MG63 (cell line): ENCODE results near the gene TLCD3B. TPM values are rescaled to one million over a fixed set of nuclear protein-coding genes. Genes with fewer than 3 reads are reported as not detected.
A peak's percentile ranks its signal among the peaks of the same experiment; 100 is the strongest.

Source experiments
- DNase-seq: peaks from one replicate; pipeline ENCODE4 v3.0.0-alpha.2; 2020
- H3K27me3 ChIP-seq: fragments of 250-450 bp; sonication (Bioruptor Pico); 2 replicates; pipeline ENCODE4 v1.5.1; 2020; ENCODE audit warnings: mild to moderate bottlenecking, moderate library complexity
- H3K36me3 ChIP-seq: fragments of 250-450 bp; sonication (Bioruptor Pico); 2 replicates; pipeline ENCODE4 v1.5.1; 2020; ENCODE audit warnings: mild to moderate bottlenecking, moderate library complexity
- H3K4me3 ChIP-seq: fragments of 250-450 bp; sonication (Bioruptor Pico); 2 replicates; pipeline ENCODE4 v1.5.1; 2020; ENCODE audit warnings: mild to moderate bottlenecking, moderate library complexity
- H3K9me3 ChIP-seq: fragments of 250-450 bp; sonication (Bioruptor Pico); 2 replicates; pipeline ENCODE4 v1.5.1; 2020; ENCODE audit warnings: mild to moderate bottlenecking, moderate library complexity
- total RNA-seq: library from RNA; depleted of rRNA; stranded (reverse); fragments of >200 nt; shearing (Covaris generic); gene quantifications from 2 replicates; pipeline ENCODE4 v1.2.3, GENCODE V29; 2014; ENCODE audit warnings: low replicate concordance; rRNA removed

TLCD3B gene, protein sequence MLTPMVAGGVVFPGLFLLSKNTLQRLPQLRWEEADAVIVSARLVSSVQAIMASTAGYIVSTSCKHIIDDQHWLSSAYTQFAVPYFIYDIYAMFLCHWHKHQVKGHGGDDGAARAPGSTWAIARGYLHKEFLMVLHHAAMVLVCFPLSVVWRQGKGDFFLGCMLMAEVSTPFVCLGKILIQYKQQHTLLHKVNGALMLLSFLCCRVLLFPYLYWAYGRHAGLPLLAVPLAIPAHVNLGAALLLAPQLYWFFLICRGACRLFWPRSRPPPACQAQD
- total RNA-seq = 0.20 TPM in 1 of 2 replicates, not detected in the other

DNA sequence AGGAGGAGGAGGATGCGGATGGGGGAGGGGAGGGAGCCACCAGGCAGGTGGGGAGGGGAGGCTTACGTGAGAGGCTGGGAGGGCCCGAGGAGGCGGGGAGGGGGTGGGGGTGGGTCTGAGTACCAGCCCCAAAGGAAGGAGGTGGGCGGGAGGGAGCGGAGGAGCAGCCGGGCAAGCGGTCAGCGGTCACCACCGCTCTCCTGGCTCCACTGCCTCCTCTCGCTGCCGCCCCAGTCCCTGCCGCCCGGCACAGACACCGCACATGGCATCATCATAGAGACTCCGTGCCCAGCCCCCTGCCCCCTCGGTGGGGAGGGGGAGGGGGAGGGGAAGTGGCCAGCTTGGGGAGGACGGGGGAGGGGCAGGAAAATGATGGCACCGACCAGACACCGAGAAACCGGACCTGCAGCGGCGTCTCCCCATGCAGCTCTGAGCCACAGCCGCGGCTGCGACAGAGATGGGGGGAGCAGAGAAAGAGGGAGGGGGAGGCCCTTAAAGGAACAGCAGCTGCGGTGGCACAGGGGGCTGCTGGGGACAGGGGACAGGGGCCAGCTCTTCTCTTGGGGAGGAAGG is at the start of gene TLCD3B:
Gene TLCD3B (minus strand): TSS at position 431 of the 573 bp plus-strand sequence. CDS start 744 bp downstream, outside the sequence.
- Histone ChIP-seq H3K9me3 (no peaks in the 10 kb centered on the region), H3K27me3 (peaks cover 14% of the 10 kb centered on the region), H3K4me3 (no peak within 1 kb of the TSS), H3K36me3 (no peaks in the 10 kb centered on the region)
- DNase-seq = no peak

DNA sequence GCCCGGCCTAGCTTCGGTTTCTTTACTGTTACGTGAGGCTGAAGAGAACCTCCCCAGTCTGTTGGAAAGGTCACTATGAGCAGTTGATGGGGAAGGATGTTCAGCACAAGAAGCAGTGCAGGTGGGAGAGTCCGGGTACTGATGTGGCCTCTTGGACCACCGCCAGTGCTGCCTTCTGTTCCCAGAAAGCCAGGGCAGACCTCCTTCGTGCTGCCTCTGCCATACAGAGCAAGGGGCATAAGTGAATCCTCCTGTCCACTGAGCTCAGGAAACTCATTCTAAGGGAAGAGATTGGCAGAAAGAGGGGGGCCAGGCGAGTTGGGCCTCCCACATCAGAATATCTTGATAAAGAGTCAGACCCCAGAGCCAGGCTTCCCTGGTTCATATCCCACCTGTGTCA is 48.4 kb upstream of the TLCD3B start:
- Histone ChIP-seq H3K36me3 (peaks cover 84% of the 10 kb centered on the region), H3K27me3 (no peaks in the 10 kb centered on the region), H3K4me3 (no peak overlapping the region), H3K9me3 (no peaks in the 10 kb centered on the region)
- no peak for DNase-seq

GRCh38 chr16:30078744-30079143 is 47.7 kb upstream of the TLCD3B start:
- Histone ChIP-seq H3K36me3 (peaks cover 81% of the 10 kb centered on the region), H3K9me3 (no peaks in the 10 kb centered on the region), H3K27me3 (no peaks in the 10 kb centered on the region), H3K4me3 (no peak overlapping the region)
- DNase-seq = no peak

DNA sequence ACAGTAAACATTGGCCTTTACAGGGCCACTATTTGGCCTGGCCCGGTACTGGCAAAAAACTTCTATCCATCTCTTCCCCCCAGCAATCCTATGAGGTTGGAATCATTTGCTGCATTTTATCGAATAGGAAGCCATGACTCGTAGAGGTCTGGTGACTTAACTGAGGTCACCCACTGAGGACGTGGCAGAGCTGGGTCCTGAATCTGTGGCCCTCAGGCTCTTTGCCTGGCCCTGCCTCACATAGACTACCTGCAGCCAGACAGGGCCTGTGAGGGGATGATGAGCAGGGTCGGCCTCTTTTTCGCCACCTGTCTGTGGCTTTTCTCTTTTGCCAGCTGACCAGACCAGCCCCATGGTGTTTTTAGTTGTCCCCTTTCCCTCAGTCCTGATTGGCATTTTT is 46.6 kb upstream of the TLCD3B start:
- Histone ChIP-seq H3K9me3 (no peaks in the 10 kb centered on the region), H3K4me3 (peak overlapping the region; percentile 89), H3K27me3 (no peaks in the 10 kb centered on the region), H3K36me3 (peaks cover 76% of the 10 kb centered on the region)
- no peak for DNase-seq

DNA sequence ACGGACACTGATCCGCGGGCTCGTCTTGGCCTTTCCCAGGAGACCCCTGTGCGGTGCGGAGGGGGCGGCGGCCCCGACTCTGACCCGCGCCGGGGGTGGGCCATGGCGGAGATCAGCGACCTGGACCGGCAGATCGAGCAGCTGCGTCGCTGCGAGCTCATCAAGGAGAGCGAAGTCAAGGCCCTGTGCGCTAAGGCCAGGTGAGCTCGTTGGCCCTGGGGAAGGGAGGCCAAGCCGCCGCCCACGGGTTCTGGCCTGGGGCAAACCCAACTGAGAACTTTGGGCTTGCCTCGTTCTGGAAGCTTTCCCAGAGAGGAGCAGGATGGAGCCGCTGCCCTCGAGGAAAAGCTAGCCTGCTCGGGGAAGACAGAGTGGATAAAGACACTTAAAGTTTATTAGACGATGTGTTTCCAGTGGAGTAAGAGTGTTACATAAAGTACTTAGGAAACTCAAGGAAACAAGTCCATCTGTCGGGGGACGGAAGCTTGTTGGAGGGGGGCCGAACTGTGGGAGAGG is 45.3 kb upstream of the TLCD3B start:
- peak; percentile 35 for DNase-seq
- no peaks in the 10 kb centered on the region for H3K27me3 ChIP-seq
- H3K36me3 ChIP-seq = peaks cover 76% of the 10 kb centered on the region

DNA sequence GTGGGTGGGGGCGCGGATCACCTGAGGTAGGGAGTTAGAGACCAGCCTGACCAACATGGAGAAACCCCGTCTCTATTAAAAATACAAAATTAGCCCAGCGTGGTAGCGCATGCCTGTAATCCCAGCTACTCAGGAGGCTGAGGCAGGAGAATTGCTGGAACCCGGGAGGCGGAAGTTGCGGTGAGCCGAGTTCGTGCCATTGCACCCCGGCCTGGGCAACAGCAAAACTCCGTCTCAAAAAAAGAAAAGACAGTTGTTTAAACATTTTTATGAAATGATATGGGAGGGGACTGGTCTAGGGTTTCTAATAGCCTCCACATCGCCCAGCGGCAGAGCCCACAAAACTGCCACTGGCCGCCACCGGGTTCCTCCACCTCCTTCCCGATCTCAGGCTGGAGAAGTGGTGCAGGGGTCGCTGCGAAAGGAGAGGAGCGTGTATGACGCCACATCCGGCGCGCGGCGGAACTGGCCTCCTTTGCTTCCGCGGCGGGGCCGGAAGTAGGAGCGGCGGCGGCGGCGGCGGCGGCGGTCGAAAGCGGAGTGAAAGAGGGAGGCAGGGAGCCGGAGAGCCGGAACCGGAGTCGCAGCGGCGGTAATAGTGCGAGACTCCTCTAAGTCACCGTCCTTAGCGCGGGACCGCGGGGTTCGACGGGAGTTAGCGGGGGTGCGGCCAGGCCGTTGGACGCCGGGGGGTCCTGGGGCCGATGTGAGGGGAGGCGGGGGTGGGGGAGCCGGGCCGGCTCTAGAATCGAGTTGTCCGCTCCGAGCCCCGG is 44.6 kb upstream of the TLCD3B start, which contains the start of gene PPP4C:
Gene PPP4C (plus strand): TSS at position 492 of the 773 bp plus-strand sequence. CDS start 384 bp downstream, outside the sequence.
- Histone ChIP-seq H3K36me3 (peaks cover 76% of the 10 kb centered on the region), H3K4me3 (peak within 1 kb of the TSS; percentile 89), H3K9me3 (no peaks in the 10 kb centered on the region), H3K27me3 (no peaks in the 10 kb centered on the region)
- DNase-seq = peak; percentile 96

More for the DNA sequence above, 45.3 kb upstream of the TLCD3B start:
- Histone ChIP-seq H3K9me3 (no peaks in the 10 kb centered on the region), H3K4me3 (peak overlapping the region; percentile 89)

DNA sequence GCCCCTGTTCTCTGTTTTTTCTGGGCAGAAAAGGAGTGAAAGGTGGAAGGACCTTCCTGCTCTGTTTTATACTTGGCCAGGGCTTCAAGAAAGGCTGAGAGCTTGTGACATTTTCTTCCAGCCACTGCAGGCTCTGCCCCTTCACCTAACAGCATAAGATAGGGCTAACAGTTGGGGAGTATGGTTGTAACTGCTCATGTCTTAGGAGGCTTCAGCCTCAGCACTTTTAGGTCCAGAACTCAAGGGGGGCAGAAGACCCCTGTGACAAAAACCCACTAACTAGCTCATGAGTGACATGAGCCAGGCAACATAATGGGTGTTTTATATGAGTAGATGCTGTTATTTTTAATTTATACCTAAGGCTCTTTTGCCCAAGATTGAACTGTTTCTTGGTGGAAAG is 39.4 kb upstream of the TLCD3B start:
- Histone ChIP-seq H3K27me3 (no peaks in the 10 kb centered on the region), H3K4me3 (no peak overlapping the region), H3K9me3 (no peaks in the 10 kb centered on the region), H3K36me3 (peaks cover 81% of the 10 kb centered on the region)
- no peak for DNase-seq

DNA sequence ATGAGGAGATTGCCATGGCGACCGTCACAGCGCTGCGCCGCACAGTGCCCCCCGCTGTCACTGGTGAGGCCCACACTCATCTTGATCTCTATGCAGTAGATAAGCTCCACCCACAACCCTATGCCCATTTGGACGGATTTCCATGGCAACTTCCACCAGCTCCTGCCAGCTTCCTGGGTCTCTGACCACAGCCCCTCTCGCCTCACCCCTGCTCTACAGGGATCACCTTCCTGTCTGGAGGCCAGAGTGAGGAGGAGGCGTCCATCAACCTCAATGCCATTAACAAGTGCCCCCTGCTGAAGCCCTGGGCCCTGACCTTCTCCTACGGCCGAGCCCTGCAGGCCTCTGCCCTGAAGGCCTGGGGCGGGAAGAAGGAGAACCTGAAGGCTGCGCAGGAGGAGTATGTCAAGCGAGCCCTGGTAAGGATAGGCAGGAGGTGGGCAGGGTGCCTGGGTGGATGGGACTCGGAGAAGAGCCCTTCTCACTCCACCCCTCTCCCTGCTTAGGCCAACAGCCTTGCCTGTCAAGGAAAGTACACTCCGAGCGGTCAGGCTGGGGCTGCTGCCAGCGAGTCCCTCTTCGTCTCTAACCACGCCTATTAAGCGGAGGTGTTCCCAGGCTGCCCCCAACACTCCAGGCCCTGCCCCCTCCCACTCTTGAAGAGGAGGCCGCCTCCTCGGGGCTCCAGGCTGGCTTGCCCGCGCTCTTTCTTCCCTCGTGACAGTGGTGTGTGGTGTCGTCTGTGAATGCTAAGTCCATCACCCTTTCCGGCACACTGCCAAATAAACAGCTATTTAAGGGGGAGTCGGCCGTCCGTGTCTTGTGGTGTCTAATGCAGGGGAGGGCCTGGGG is 38.8 kb upstream of the TLCD3B start:
- Histone ChIP-seq H3K36me3 (peaks cover 84% of the 10 kb centered on the region), H3K9me3 (no peaks in the 10 kb centered on the region), H3K27me3 (no peaks in the 10 kb centered on the region), H3K4me3 (no peak overlapping the region)
- DNase-seq = no peak

DNA sequence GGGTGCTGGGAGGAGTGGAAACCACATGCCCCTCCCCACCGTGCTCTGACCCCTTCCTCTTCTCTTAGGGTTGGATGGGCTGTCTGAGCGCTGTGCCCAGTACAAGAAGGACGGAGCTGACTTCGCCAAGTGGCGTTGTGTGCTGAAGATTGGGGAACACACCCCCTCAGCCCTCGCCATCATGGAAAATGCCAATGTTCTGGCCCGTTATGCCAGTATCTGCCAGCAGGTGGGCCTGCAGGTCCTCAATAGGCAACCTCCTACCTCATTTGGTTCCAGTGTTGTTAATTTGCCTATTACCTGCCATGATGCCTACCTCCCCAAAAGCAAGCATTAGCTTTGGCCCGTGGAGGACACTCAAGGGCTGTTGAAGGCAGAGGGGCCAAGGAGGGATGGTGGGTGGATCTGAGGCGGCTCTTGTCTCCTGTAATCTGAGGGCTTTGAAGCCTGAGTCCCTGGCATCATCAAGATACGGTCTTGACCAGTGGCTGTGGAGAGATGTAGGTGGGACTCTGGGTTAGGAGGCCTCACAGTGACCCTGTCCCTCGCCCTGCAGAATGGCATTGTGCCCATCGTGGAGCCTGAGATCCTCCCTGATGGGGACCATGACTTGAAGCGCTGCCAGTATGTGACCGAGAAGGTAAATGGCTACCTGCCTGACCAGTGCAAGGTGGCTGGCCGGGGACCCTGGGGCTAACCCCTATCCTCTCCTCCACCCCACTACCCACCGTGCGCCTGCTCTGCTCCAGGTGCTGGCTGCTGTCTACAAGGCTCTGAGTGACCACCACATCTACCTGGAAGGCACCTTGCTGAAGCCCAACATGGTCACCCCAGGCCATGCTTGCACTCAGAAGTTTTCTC is 37.9 kb upstream of the TLCD3B start:
- Histone ChIP-seq H3K9me3 (no peaks in the 10 kb centered on the region), H3K4me3 (no peak overlapping the region), H3K27me3 (no peaks in the 10 kb centered on the region), H3K36me3 (peaks cover 89% of the 10 kb centered on the region)
- no peak for DNase-seq

- Histone ChIP-seq H3K4me3 (no peak overlapping the region), H3K27me3 (no peaks in the 10 kb centered on the region), H3K9me3 (no peaks in the 10 kb centered on the region), H3K36me3 (peaks cover 86% of the 10 kb centered on the region)
- no peak for DNase-seq
These were observed 37.3 kb upstream of the TLCD3B start for GRCh38 chr16:30068333-30068732.

- no peak for DNase-seq
- Histone ChIP-seq H3K27me3 (no peaks in the 10 kb centered on the region), H3K9me3 (no peaks in the 10 kb centered on the region), H3K36me3 (peaks cover 80% of the 10 kb centered on the region), H3K4me3 (peak overlapping the region; percentile 88)
These were observed 36.5 kb upstream of the TLCD3B start for GRCh38 chr16:30067584-30067916.

DNA sequence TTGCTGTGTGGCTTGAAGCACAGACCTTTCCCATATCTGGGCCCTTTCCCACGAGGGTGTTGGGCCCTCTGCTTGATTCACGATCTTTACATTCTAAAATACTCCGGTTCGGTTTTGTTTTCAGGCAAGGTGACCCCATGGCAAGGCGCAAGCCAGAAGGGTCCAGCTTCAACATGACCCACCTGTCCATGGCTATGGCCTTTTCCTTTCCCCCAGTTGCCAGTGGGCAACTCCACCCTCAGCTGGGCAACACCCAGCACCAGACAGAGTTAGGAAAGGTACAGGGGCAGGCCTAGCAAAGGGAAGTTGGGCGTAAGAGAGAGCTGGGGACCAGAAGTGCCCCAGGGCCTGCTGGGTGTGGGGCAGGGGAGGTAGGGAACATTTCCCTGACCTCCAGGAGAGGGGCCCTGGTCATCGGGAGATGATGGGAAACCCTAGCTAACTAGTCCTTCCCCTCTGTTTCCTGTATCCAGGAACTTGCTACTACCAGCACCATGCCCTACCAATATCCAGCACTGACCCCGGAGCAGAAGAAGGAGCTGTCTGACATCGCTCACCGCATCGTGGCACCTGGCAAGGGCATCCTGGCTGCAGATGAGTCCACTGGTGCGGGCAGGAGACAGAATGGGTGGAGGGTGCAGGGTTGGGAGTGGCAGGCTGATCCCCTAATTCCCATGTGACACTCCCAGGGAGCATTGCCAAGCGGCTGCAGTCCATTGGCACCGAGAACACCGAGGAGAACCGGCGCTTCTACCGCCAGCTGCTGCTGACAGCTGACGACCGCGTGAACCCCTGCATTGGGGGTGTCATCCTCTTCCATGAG is 35.9 kb upstream of the TLCD3B start:
- Histone ChIP-seq H3K4me3 (peak overlapping the region; percentile 88), H3K36me3 (peaks cover 74% of the 10 kb centered on the region), H3K27me3 (no peaks in the 10 kb centered on the region), H3K9me3 (no peaks in the 10 kb centered on the region)
- DNase-seq = no peak

DNA sequence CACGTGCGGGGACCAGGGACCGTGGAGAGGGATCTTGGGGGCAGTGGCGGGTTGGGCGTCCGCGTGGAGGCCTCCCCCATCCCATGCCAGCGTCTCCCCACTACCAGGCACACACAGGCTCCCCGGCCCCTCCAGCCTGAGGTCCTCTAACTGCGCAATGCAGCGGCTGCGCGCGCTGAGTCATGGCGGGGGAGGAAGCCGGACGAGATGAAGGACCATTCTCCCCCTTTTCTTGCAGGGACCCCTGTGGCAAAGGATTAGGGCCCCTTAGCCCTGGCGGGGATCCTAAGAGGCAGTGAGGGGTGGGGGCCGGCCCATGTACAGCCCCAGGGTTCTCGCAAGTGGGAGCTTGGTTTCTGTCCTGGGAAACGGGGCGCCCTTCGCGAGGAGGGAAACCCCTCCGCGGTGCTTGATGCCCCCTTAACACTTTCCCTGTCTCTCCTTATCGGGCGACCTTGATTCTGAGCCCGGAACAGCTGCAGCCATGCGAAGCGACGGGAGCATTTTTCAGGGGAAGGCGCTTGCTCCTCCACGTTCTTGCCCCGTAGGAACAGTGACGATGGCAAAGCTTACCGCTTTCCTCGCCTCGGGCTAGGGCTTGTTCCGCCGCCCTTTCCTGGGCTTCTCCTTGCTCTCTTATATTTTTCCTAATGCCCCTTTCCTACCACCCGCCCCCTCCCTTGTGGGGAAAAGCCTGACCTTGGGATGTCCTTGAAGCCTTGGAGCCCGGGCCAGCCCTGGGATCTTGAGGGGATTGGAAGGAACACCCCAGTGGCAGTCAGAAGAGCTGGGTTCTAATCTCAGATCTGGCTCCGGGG is 35.1 kb upstream of the TLCD3B start:
- Histone ChIP-seq H3K4me3 (peak overlapping the region; percentile 88), H3K36me3 (peaks cover 66% of the 10 kb centered on the region), H3K27me3 (no peaks in the 10 kb centered on the region), H3K9me3 (no peaks in the 10 kb centered on the region)
- DNase-seq = peak; percentile 74
